HepG2 (cell line): ENCODE measurements around the gene PRICKLE3. TPM values are rescaled to one million over a fixed set of nuclear protein-coding genes. Genes with fewer than 3 reads are reported as not detected.

Experiments used
- ASH2L ChIP-seq: fragments of 300-600, 200-600 bp; sonication (generic); IDR thresholded peaks from 2 replicates; pipeline ENCODE4 v1.7.0; 2017; ENCODE audit warnings: low read depth, mild to moderate bottlenecking, moderate library complexity, mixed read lengths, low read length; ENCODE audit not compliant: insufficient read length
- ELF1 ChIP-seq: sonication (generic); formaldehyde crosslinking; IDR thresholded peaks from 2 replicates; pipeline ENCODE4 v1.4.0; 2020; ENCODE audit warnings: missing genetic modification reagents
- GABPB1 ChIP-seq: IDR thresholded peaks from 2 replicates; pipeline ENCODE4 v1.6.1; 2016; ENCODE audit warnings: mild to moderate bottlenecking, missing genetic modification reagents, moderate library complexity, missing compliant biosample characterization
- PITX1 ChIP-seq: sonication (generic); formaldehyde crosslinking; IDR thresholded peaks from 2 replicates; pipeline ENCODE4 v1.5.1; 2020; ENCODE audit warnings: mild to moderate bottlenecking, missing genetic modification reagents
- RNF2 ChIP-seq: fragments of 450-650 bp; conservative IDR thresholded peaks from 2 replicates; pipeline ENCODE4 v1.6.1; 2016; ENCODE audit warnings: low read depth
- SCMH1 ChIP-seq: sonication (generic); formaldehyde crosslinking; IDR thresholded peaks from 2 replicates; pipeline ENCODE4 v1.9.0; 2021; ENCODE audit warnings: missing genetic modification reagents, mild to moderate bottlenecking, borderline replicate concordance
- ZBTB2 ChIP-seq: sonication (generic); formaldehyde crosslinking; IDR thresholded peaks from 2 replicates; pipeline ENCODE4 v1.8.0; 2022; ENCODE audit warnings: low read depth, missing genetic modification reagents
- ZBTB3 ChIP-seq: sonication (generic); formaldehyde crosslinking; IDR thresholded peaks from 2 replicates; pipeline ENCODE4 v1.4.0; 2020; ENCODE audit warnings: low read depth, mild to moderate bottlenecking, moderate library complexity, missing genetic modification reagents, borderline replicate concordance
- ZKSCAN5 ChIP-seq: sonication (generic); formaldehyde crosslinking; IDR thresholded peaks from 2 replicates; pipeline ENCODE4 v1.5.1; 2020; ENCODE audit warnings: mild to moderate bottlenecking, missing genetic modification reagents
- ZNF354B ChIP-seq: sonication (generic); formaldehyde crosslinking; IDR thresholded peaks from 2 replicates; pipeline ENCODE4 v1.8.0; 2022; ENCODE audit warnings: mild to moderate bottlenecking, missing genetic modification reagents
- ZNF557 ChIP-seq: sonication (generic); formaldehyde crosslinking; IDR thresholded peaks from 2 replicates; pipeline ENCODE4 v1.4.0; 2020; ENCODE audit warnings: missing genetic modification reagents
- ZNF646 ChIP-seq: sonication (generic); formaldehyde crosslinking; IDR thresholded peaks from 2 replicates; pipeline ENCODE4 v1.9.0; 2021; ENCODE audit warnings: mild to moderate bottlenecking, missing genetic modification reagents
- polyA plus RNA-seq, 8 experiments: library from polyadenylated mRNA; depleted of rRNA in 3 of 8; stranded (reverse) in 7 of 8; unstranded in 1 of 8; fragments of >200 nt; fragmentation: Illumina TruSeq in 4 of 8; extraction: Trizol in 4 of 8; gene quantifications; 2 replicates each; pipeline versions ENCODE4 v1.2.1 to v1.2.3, GENCODE V29; 2011 to 2016; ENCODE audit warnings: low read depth in 4 of 8, missing spikeins in 1 of 8, mixed read lengths in 1 of 8; ENCODE audit not compliant: insufficient read depth in 1 of 8
- total RNA-seq, 5 experiments: library from RNA; depleted of rRNA; stranded (reverse); fragments of >200 nt; fragmentation: Illumina TruSeq; extraction: Trizol; gene quantifications; 2 replicates each; pipeline ENCODE4 v1.2.3, GENCODE V29; 2016; ENCODE audit warnings: low read depth in 1 of 5
- TF ChIP-seq, protein P1 (sequence below): sonication (generic); formaldehyde crosslinking; IDR thresholded peaks from 2 replicates; pipeline ENCODE4 v1.8.0; 2022; ENCODE audit warnings: mild to moderate bottlenecking, missing genetic modification reagents, moderate library complexity
- TF ChIP-seq, protein P2 (sequence below): sonication (generic); formaldehyde crosslinking; IDR thresholded peaks from 2 replicates; pipeline ENCODE4 v1.4.0; 2020; ENCODE audit warnings: missing genetic modification reagents, mild to moderate bottlenecking, borderline replicate concordance
- TF ChIP-seq, protein P3 (sequence below): sonication (generic); formaldehyde crosslinking; IDR thresholded peaks from 2 replicates; pipeline ENCODE4 v1.4.0; 2020; ENCODE audit warnings: mild to moderate bottlenecking, missing genetic modification reagents, borderline replicate concordance
- TF ChIP-seq, protein P4 (sequence below): sonication (generic); formaldehyde crosslinking; IDR thresholded peaks from 2 replicates; pipeline ENCODE4 v1.4.0; 2020; ENCODE audit warnings: missing genetic modification reagents

Gene PRICKLE3
- total and polyA plus RNA-seq, 2 of the 13 experiments (the other 11 are each of a cell fraction or from before 2014, with no cell fraction given): 2.6 TPM

GRCh38 chrX:49190821-49191573 is 4.8 kb upstream of the PRICKLE3 start (continued):
- TF ChIP-seq, protein P1, sequence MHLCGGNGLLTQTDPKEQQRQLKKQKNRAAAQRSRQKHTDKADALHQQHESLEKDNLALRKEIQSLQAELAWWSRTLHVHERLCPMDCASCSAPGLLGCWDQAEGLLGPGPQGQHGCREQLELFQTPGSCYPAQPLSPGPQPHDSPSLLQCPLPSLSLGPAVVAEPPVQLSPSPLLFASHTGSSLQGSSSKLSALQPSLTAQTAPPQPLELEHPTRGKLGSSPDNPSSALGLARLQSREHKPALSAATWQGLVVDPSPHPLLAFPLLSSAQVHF: no peak
- TF ChIP-seq ZNF557 (CRISPR knock-in tag): no peak
- no peak for TF ChIP-seq PITX1 (CRISPR knock-in tag)
- TF ChIP-seq, protein P2, sequence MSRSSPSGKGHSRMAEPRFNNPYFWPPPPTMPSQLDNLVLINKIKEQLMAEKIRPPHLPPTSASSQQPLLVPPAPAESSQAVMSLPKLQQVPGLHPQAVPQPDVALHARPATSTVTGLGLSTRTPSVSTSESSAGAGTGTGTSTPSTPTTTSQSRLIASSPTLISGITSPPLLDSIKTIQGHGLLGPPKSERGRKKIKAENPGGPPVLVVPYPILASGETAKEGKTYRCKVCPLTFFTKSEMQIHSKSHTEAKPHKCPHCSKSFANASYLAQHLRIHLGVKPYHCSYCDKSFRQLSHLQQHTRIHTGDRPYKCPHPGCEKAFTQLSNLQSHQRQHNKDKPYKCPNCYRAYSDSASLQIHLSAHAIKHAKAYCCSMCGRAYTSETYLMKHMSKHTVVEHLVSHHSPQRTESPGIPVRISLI (CRISPR knock-in tag): no peak
- TF ChIP-seq ASH2L: no peak
- TF ChIP-seq RNF2: no peak
- no peak for TF ChIP-seq ZBTB2 (CRISPR knock-in tag)
- TF ChIP-seq ZBTB3 (CRISPR knock-in tag): no peak
- no peak; the same call in 1 of the 2 replicates for TF ChIP-seq ELF1 (CRISPR knock-in tag)
- TF ChIP-seq ZNF646 (CRISPR knock-in tag): no peak
- TF ChIP-seq, protein P3, sequence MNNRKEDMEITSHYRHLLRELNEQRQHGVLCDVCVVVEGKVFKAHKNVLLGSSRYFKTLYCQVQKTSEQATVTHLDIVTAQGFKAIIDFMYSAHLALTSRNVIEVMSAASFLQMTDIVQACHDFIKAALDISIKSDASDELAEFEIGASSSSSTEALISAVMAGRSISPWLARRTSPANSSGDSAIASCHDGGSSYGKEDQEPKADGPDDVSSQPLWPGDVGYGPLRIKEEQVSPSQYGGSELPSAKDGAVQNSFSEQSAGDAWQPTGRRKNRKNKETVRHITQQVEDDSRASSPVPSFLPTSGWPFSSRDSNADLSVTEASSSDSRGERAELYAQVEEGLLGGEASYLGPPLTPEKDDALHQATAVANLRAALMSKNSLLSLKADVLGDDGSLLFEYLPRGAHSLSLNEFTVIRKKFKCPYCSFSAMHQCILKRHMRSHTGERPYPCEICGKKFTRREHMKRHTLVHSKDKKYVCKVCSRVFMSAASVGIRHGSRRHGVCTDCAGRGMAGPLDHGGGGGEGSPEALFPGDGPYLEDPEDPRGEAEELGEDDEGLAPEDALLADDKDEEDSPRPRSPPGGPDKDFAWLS (CRISPR knock-in tag): no peak
- peak; percentile 73 for TF ChIP-seq GABPB1 (CRISPR knock-in tag)
- TF ChIP-seq ZKSCAN5: no peak
- TF ChIP-seq ZNF354B: no peak
- no peak for TF ChIP-seq SCMH1 (CRISPR knock-in tag)
- TF ChIP-seq, protein P4, sequence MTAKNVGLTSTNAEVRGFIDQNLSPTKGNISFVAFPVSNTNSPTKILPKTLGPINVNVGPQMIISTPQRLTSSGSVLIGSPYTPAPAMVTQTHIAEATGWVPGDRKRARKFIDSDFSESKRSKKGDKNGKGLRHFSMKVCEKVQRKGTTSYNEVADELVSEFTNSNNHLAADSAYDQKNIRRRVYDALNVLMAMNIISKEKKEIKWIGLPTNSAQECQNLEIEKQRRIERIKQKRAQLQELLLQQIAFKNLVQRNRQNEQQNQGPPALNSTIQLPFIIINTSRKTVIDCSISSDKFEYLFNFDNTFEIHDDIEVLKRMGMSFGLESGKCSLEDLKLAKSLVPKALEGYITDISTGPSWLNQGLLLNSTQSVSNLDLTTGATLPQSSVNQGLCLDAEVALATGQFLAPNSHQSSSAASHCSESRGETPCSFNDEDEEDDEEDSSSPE (CRISPR knock-in tag): no peak
